ENCODE data around the gene TPD52L2. TPM values are rescaled to one million over a fixed set of nuclear protein-coding genes. Genes with fewer than 3 reads are reported as not detected.
A peak's percentile ranks its signal among the peaks of the same experiment; 100 is the strongest.

Gene TPD52L2
- total RNA-seq, 2 experiments from 2014 or later: 54.0 to 56.3 TPM

DNA sequence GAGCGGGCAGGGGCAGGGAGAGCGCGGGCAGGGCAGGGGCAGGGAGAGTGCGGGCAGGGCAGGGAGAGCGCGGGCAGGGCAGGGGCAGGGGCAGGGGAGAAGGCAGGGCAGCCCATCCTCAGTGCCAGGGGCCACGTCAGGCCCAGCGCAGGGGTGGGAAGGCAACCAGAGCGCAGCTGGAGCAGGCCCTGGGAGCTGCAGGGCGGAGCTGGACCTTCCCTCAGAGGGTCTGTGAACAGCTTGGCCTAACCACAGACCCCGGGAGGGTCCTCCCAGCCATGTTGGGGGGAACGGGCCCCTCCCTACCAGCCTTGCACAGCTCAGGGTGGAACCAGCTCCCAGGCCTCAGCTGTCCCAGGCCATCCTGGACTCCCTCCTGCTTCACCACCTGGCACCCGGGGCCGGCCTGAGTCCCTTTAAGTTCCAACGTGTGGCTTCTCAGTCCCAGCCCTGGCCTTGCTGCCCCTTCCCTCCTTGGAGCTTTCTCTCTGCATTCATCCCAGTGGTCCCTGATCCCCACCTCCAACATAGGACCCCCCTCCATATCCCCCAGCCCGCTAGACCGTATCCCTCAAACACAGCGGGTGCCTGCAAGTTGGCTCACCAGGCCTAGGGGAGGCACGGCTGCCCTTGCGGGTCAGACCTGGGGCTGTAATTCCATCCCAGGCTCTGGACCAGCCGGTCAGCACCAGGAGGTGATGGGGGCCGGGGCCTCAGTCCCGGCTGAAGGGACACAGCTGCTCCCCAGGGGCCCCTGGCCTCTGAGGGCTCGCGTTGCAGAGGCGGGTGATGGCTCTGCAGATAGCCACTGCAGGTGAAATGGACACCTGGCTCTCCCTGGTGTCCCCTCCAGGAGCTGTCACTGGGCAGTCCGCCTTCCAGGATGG lies 28.4 kb upstream of the TPD52L2 start:
- H3K27ac Mint-ChIP-seq: no peak overlapping the region
- no peaks in the 10 kb centered on the region for H3K36me3 Mint-ChIP-seq (ENCODE audit: low read depth)
- ChIA-PET POLR2A (no interaction called here), CTCF (no interaction called here)
- no peaks in the 10 kb centered on the region for H3K9me3 Mint-ChIP-seq (ENCODE audit: low read depth)
- peaks cover 5% of the 10 kb centered on the region for H3K27me3 Mint-ChIP-seq
- H3K4me1 Mint-ChIP-seq: no peaks in the 10 kb centered on the region
- DNase-seq: no peak
- ATAC-seq: no peak
- intact Hi-C loops (cut with DNase I, micrococcal nuclease): no loop called here
- H3K4me3 Mint-ChIP-seq: no peak overlapping the region

DNA sequence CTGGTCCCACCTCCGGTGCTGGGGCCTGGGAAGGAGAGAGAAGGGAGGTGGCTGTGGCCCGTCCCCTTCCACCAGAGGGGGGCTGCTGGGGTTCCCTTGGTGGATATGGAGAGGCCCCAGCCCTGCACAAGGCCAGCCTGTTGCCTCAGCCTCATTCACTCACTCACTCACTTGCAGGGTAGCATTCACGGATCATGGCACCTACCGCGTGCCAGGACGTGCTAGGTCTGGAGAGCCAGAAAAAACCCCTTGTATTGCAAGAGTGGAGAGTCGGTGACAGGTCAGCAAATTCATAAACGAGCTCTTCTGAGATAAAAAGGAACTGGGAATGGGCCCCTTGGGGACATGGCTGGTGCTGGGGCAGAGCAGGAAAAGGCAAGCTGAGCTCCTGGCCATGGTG lies 27.6 kb upstream of the TPD52L2 start:
- DNase-seq: no peak
- H3K9me3 Mint-ChIP-seq (ENCODE audit: low read depth): no peaks in the 10 kb centered on the region
- intact Hi-C loops (cut with DNase I, micrococcal nuclease): no loop called here

DNA sequence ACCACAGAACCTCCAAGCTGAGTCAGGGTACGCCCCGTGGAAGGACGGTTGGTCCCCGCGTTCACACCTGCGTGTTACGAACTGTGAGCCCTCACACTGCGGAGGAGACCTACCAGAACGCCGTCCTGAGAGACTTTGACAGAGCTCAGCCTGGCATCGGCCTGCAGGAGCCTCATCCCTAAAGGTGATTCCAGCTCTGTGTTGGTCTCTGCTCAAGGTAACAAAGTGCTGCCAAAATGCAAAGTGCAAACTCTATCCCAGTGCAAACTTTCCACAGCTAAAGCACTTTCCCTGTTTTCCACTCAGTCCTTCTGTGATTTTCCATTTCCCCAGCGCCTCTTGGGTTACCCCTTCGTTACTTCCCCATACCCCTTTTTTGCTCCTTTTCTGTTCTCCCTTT lies 25.4 kb upstream of the TPD52L2 start:
- POLR2A ChIA-PET: no interaction called here
- intact Hi-C loops (cut with DNase I, micrococcal nuclease): no loop called here
- CTCF ChIA-PET: no interaction called here

More for the DNA sequence above, 27.6 kb upstream of the TPD52L2 start:
- POLR2A ChIA-PET: no interaction called here
- Mint-ChIP-seq H3K27ac (no peak overlapping the region), H3K4me1 (no peaks in the 10 kb centered on the region), H3K36me3 (ENCODE audit: low read depth) (no peaks in the 10 kb centered on the region), H3K4me3 (no peak overlapping the region), H3K27me3 (peaks cover 9% of the 10 kb centered on the region)
- CTCF ChIA-PET: no interaction called here
- ATAC-seq: no peak

GRCh38 chr20:63840405-63840828 lies 24.7 kb upstream of the TPD52L2 start:
- no peaks in the 10 kb centered on the region for H3K36me3 Mint-ChIP-seq (ENCODE audit: low read depth)
- intact Hi-C loops (cut with DNase I, micrococcal nuclease): no loop called here
- no peak overlapping the region for H3K27ac Mint-ChIP-seq
- peaks cover 26% of the 10 kb centered on the region for H3K27me3 Mint-ChIP-seq
- ChIA-PET POLR2A (no interaction called here), CTCF (interaction anchor here (0.7 kb wide), 1 partner anchor 41 kb away, joined by 4 read pairs; no protein-coding TSS in a partner anchor)
- ATAC-seq: no peak
- no peak for DNase-seq
- H3K4me1 Mint-ChIP-seq: no peaks in the 10 kb centered on the region
- no peaks in the 10 kb centered on the region for H3K9me3 Mint-ChIP-seq (ENCODE audit: low read depth)
- no peak overlapping the region for H3K4me3 Mint-ChIP-seq

More for the DNA sequence above, 25.4 kb upstream of the TPD52L2 start:
- H3K27me3 Mint-ChIP-seq: peaks cover 22% of the 10 kb centered on the region
- no peak overlapping the region for H3K4me3 Mint-ChIP-seq
- H3K36me3 Mint-ChIP-seq (ENCODE audit: low read depth): no peaks in the 10 kb centered on the region
- ATAC-seq (no peak), DNase-seq (no peak)
- H3K27ac Mint-ChIP-seq: no peak overlapping the region
- H3K4me1 Mint-ChIP-seq: no peaks in the 10 kb centered on the region
- no peaks in the 10 kb centered on the region for H3K9me3 Mint-ChIP-seq (ENCODE audit: low read depth)

DNA sequence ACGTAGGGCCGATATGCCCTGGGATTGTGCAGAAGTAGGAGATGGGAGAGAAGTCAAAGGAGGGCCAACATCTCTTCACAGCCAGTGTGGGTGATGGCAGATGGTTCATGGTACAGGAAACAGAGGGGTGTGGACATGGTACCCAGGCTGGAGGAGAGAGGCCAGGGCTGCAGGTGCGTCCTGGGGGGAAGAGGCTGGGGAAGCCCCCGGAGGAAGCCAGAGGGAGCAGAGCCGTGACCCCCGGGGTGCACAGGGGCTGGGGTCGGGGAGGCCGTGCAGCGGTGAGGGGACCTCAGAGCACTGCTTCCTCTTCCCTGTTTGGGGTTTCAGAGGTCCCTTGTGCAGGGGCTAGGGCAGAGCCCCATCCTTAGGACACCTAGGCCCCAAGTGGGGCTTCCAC lies 22.8 kb upstream of the TPD52L2 start:
- Mint-ChIP-seq H3K27me3 (peaks cover 28% of the 10 kb centered on the region), H3K36me3 (ENCODE audit: low read depth) (no peaks in the 10 kb centered on the region), H3K9me3 (ENCODE audit: low read depth) (no peaks in the 10 kb centered on the region), H3K4me3 (no peak overlapping the region), H3K4me1 (no peaks in the 10 kb centered on the region), H3K27ac (no peak overlapping the region)
- ATAC-seq: no peak
- no peak for DNase-seq
- ChIA-PET CTCF (no interaction called here), POLR2A (interaction anchor here (0.6 kb wide), 1 partner anchor 306 kb away, joined by 3 read pairs; no protein-coding TSS in a partner anchor)
- intact Hi-C loops (cut with DNase I, micrococcal nuclease): no loop called here

DNA sequence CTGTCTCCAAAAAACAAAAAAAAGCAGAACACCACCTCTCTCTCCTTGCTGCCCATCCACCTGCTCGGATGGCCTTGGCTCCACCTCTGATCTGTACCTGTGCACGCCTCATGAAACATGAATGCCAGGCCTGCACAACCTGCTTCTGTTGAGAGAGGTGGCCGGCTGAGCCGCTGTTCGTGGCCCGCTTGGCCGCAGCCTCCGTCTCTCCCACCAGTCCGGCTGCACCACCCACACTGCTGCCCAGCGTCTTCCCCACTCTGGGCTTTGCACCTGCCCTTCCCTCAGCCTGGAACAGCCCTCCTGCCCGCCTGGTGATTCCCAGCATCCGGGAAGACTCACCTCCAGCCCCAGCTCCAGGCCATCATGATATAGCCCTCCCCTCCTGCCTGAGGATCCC lies 21.8 kb upstream of the TPD52L2 start:
- ChIA-PET POLR2A (no interaction called here), CTCF (no interaction called here)
- Mint-ChIP-seq H3K9me3 (ENCODE audit: low read depth) (no peaks in the 10 kb centered on the region), H3K36me3 (ENCODE audit: low read depth) (no peaks in the 10 kb centered on the region), H3K4me1 (no peaks in the 10 kb centered on the region), H3K4me3 (no peak overlapping the region), H3K27me3 (peaks cover 28% of the 10 kb centered on the region), H3K27ac (no peak overlapping the region)
- ATAC-seq (no peak), DNase-seq (no peak)
- intact Hi-C loops (cut with DNase I, micrococcal nuclease): no loop called here

- no peak for ATAC-seq
- Mint-ChIP-seq H3K4me3 (no peak overlapping the region), H3K9me3 (ENCODE audit: low read depth) (no peaks in the 10 kb centered on the region), H3K27me3 (peaks cover 28% of the 10 kb centered on the region), H3K27ac (no peak overlapping the region), H3K4me1 (no peaks in the 10 kb centered on the region), H3K36me3 (ENCODE audit: low read depth) (no peaks in the 10 kb centered on the region)
- DNase-seq: peak; percentile 4
- intact Hi-C loops (cut with DNase I, micrococcal nuclease): no loop called here
- ChIA-PET POLR2A (no interaction called here), CTCF (no interaction called here)
These were observed 21.3 kb upstream of the TPD52L2 start for GRCh38 chr20:63843778-63844177.

DNA sequence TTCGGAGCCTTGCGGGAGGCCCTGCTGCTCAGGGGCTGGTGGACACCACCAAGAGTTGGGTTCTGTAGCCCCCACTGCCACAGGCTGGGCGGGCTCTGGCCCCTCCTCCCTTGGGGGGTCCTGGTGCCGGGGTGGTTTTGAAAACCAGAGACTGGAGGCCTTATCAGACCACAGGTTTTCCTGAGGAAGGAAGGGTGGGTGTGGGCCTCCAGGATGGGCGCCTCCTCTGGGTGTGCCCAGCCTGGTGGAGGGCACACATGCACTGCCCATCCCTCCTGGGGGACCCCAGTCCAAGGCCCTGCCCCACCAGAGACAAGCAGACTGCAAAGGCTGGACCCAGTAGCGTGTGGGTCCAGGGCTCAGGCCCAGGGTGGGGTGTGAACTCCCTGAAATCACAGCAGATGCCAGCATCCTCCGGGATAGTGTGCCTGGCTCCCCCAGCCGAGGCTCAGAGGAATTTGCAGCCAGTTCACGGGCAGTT lies 20.5 kb upstream of the TPD52L2 start:
- no peak for ATAC-seq
- CTCF ChIA-PET: no interaction called here
- H3K4me1 Mint-ChIP-seq: no peaks in the 10 kb centered on the region
- POLR2A ChIA-PET: no interaction called here
- intact Hi-C loops (cut with DNase I, micrococcal nuclease): no loop called here
- H3K27ac Mint-ChIP-seq: no peak overlapping the region
- no peak overlapping the region for H3K4me3 Mint-ChIP-seq
- H3K9me3 Mint-ChIP-seq (ENCODE audit: low read depth): no peaks in the 10 kb centered on the region
- DNase-seq: peak; percentile 3
- H3K36me3 Mint-ChIP-seq (ENCODE audit: low read depth): no peaks in the 10 kb centered on the region
- peaks cover 30% of the 10 kb centered on the region for H3K27me3 Mint-ChIP-seq

DNA sequence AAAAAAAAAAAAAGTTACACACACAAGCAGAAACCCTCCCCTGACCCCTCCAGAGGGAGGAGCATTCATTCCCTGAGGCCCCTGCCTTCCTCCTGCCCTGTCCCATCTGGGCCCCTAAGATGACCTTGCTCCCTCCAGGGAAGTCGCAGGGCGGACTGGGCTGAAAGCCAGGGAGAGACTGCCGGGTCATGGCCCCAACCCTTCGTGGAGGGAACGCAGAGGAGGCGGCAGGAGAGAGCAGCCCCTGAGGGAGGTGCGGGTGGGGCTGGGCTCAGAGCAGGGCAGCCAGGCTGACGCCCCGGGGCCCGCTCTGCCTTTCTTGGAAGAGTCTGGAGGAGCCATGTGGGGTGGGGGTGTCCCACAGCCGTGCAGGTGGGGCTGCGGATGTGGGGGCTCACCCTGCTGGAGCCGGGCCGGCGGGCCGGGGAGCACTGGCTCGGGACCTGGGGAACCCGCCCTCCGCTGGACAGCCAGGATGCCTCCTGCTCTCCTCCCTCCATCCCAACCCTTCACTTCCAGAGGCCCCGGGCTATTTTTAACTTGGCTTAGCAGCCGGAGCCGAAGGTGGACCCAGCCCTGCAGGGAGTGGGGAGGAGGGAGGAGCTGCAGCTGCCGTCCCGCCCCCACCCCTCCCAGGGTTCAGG lies 18.8 kb upstream of the TPD52L2 start:
- intact Hi-C loops (cut with DNase I, micrococcal nuclease): no loop called here
- peaks cover 10% of the 10 kb centered on the region for H3K4me1 Mint-ChIP-seq
- no peaks in the 10 kb centered on the region for H3K36me3 Mint-ChIP-seq (ENCODE audit: low read depth)
- DNase-seq: peak; percentile 7
- ChIA-PET CTCF (no interaction called here), POLR2A (no interaction called here)
- H3K9me3 Mint-ChIP-seq (ENCODE audit: low read depth): no peaks in the 10 kb centered on the region
- H3K4me3 Mint-ChIP-seq: no peak overlapping the region
- H3K27ac Mint-ChIP-seq: no peak overlapping the region
- ATAC-seq: no peak
- peaks cover 32% of the 10 kb centered on the region for H3K27me3 Mint-ChIP-seq

DNA sequence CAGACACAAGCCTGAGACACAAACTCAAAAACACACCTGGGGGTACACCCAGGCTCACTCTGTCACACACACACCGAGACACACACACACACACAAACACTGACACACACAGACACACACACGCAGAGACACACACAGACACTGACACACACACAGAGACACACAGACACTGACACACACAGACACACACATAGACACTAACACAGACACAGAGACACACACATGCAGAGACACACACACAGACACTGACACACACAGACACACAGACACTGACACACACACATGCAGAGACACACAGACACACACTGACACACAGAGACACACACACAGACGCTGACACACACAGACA lies 18.2 kb upstream of the TPD52L2 start:
- Mint-ChIP-seq H3K9me3 (ENCODE audit: low read depth) (no peaks in the 10 kb centered on the region), H3K4me1 (peaks cover 13% of the 10 kb centered on the region), H3K27ac (no peak overlapping the region), H3K4me3 (no peak overlapping the region), H3K27me3 (peaks cover 32% of the 10 kb centered on the region), H3K36me3 (ENCODE audit: low read depth) (no peaks in the 10 kb centered on the region)
- CTCF ChIA-PET: interaction anchor here (0.7 kb wide), 1 partner anchor 19 kb away, joined by 3 read pairs; no protein-coding TSS in a partner anchor
- DNase-seq: no peak
- ATAC-seq: no peak
- POLR2A ChIA-PET: no interaction called here
- intact Hi-C loops (cut with DNase I, micrococcal nuclease): no loop called here

DNA sequence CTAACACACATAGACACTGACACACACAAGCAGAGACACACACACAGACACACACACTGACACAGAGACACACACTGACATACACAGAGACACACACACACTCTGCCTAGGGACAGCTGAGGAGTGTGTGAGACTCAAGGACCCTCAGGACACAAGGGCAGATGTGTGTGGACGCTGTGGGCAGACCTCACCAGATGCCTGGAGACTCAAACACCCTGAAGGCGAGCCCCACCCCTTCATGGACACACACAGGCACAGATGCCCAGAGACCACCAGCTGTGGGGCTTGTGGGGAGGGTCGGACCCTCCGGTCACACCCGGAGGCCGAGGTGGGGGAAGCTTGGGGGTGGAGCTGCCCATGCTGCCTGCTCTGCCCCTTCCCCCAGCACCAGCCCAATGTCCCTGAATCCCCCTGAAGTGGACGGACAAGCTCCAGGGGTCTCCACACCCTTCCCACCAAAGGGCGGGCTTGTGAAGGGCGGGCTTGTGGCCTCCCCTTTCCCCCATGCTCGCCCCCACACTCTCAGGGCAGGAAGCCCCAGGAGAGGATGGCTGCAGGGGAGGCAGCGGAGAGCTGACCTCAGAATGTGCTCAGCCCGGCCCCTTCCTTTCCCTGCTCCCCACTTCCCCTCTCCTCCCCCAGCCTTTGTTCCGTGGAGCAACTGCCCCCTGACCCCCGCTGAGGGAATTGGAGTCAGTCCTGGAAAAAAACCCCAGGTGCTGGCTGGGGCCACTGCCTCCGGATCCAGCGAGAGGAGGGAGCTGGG lies 17.6 kb upstream of the TPD52L2 start:
- CTCF ChIA-PET: interaction anchor here (0.7 kb wide), 1 partner anchor 18 kb away, joined by 3 read pairs; no protein-coding TSS in a partner anchor

More for the DNA sequence above, 17.6 kb upstream of the TPD52L2 start:
- POLR2A ChIA-PET: no interaction called here
- DNase-seq (peak; percentile 3), ATAC-seq (no peak)
- Mint-ChIP-seq H3K4me1 (peaks cover 16% of the 10 kb centered on the region), H3K36me3 (ENCODE audit: low read depth) (no peaks in the 10 kb centered on the region), H3K27me3 (peaks cover 32% of the 10 kb centered on the region), H3K27ac (no peak overlapping the region), H3K4me3 (no peak overlapping the region), H3K9me3 (ENCODE audit: low read depth) (no peaks in the 10 kb centered on the region)
- intact Hi-C loops (cut with DNase I, micrococcal nuclease): no loop called here
